GM20000 (cell line): Measurements from ENCODE around the gene KLHDC9.
"Not testable (repeated sequence)": the region's sequence is repeated elsewhere in the genome, so short reads cannot be mapped to it uniquely, and the experiment has no call there.

Experiments
- DNase-seq: peaks from one replicate; pipeline ENCODE4 v3.0.0; 2012; ENCODE audit warnings: low spot score
- TF ChIP-seq, protein P1 (sequence below): IDR thresholded peaks from 2 replicates; pipeline ENCODE4 v1.5.1; 2012; ENCODE audit warnings: mild to moderate bottlenecking, control low read depth; ENCODE audit errors: extremely low read depth, missing control alignments

KLHDC9 gene

GRCh38 chr1:161115132-161115711 is 17.1 kb downstream of the KLHDC9 start:
- TF ChIP-seq, protein P1, sequence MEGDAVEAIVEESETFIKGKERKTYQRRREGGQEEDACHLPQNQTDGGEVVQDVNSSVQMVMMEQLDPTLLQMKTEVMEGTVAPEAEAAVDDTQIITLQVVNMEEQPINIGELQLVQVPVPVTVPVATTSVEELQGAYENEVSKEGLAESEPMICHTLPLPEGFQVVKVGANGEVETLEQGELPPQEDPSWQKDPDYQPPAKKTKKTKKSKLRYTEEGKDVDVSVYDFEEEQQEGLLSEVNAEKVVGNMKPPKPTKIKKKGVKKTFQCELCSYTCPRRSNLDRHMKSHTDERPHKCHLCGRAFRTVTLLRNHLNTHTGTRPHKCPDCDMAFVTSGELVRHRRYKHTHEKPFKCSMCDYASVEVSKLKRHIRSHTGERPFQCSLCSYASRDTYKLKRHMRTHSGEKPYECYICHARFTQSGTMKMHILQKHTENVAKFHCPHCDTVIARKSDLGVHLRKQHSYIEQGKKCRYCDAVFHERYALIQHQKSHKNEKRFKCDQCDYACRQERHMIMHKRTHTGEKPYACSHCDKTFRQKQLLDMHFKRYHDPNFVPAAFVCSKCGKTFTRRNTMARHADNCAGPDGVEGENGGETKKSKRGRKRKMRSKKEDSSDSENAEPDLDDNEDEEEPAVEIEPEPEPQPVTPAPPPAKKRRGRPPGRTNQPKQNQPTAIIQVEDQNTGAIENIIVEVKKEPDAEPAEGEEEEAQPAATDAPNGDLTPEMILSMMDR, result no peak
- DNase-seq, result no peak

GRCh38 chr1:161115961-161116360 is 17.8 kb downstream of the KLHDC9 start:
- not testable (repeated sequence) for DNase-seq

- peak; percentile 91 for DNase-seq
- TF ChIP-seq, protein P1, result no peak
Observed at GRCh38 chr1:161117759-161118581, 19.8 kb downstream of the KLHDC9 start, which contains the start of the genes NIT1 and PFDN2. Gene NIT1, plus strand, starts transcription at chr1:161118105. Its CDS starts 72 bp downstream, at chr1:161118177. Gene PFDN2, minus strand, starts transcription at chr1:161118037. Its CDS starts 11 bp downstream, at chr1:161118026.

DNA sequence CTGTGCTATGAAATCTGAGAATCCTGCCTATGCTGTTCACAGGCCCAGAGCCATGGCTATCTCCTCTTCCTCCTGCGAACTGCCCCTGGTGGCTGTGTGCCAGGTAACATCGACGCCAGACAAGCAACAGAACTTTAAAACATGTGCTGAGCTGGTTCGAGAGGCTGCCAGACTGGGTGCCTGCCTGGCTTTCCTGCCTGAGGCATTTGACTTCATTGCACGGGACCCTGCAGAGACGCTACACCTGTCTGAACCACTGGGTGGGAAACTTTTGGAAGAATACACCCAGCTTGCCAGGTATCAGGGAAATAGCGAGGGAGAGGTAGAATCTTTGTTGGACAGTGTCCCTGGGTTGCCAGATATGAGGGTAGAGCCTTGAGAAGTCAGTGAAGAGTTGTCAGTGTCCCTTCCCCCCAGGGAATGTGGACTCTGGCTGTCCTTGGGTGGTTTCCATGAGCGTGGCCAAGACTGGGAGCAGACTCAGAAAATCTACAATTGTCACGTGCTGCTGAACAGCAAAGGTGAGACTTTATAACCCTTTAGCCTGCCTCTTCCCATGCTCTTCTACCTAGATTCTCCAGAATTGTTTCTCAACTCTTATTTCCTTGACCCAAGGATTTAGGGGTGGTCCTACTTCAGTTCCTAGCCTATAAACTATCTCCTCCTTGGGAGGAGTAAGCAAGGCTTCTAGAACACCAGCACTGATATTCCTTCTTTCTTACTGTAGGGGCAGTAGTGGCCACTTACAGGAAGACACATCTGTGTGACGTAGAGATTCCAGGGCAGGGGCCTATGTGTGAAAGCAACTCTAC is 21.1 kb downstream of the KLHDC9 start:
- TF ChIP-seq, protein P1, result no peak
- DNase-seq, result peak; percentile 78

- TF ChIP-seq, protein P1, result no peak
- DNase-seq, result no peak
Observed at GRCh38 chr1:161121042-161121650, 23.0 kb downstream of the KLHDC9 start.

DNA sequence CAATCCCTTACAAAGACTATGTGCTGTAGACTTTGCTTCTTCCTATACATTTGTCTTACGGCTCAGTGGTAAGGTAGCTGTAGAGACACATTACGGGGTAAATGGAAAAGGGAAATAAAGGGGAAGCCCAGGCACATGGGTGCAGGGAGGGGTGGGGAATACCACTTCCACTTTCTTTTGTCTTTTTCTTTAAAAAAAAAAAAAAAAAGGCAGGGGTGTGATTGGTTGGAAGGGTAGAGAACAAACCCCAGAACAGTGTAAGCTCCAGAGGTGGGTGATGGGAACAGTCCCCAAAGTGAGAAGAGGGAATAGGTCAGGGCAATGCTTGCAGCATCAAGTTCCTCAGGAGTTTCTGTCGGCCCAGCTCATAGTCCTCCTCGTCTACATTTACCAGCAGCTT is 23.7 kb downstream of the KLHDC9 start:
- no peak for DNase-seq
- TF ChIP-seq, protein P1, result no peak

DNA sequence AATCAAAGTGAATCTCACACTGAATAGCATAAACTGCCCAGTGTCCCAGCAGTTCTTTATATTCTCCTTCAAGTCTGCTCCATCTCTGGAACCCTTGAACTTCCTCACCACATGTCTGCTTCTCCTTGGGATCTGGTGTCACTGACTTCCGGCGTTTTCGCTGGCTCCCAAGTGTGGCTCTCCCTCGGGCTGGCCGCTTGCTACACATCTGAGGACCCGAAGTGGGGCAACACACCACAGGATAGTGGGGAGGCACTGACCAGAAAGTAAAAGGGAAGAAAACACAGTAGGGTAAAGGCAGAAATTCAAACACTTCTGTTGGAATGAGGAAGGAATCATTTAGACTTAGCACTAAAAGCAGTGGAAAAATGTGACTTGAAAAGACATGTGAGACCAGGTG is 24.8 kb downstream of the KLHDC9 start:
- DNase-seq, result no peak
- TF ChIP-seq, protein P1, result no peak
